ENCODE measurements around the gene RAD51B.

- TF ChIP-seq ATF2 (CRISPR knock-in tag; IDR thresholded peaks at IDR 0.05; ENCODE audit: borderline replicate concordance, low read depth) (no peak), CTCF (IDR thresholded peaks at IDR 0.05) (no peak), SMAD4 (CRISPR knock-in tag; IDR thresholded peaks at IDR 0.05) (no peak), ETV6 (CRISPR knock-in tag; IDR thresholded peaks at IDR 0.05) (no peak), MLX (CRISPR knock-in tag; IDR thresholded peaks at IDR 0.05) (no peak), TEAD4 (CRISPR knock-in tag; IDR thresholded peaks at IDR 0.05) (no peak), RELA (CRISPR knock-in tag; IDR thresholded peaks at IDR 0.05; ENCODE audit: borderline replicate concordance) (no peak), ESRRA (CRISPR knock-in tag; IDR thresholded peaks at IDR 0.05; ENCODE audit: borderline replicate concordance) (no peak), ZNF219 (CRISPR knock-in tag; IDR thresholded peaks at IDR 0.05; ENCODE audit: borderline replicate concordance) (no peak), E2F1 (CRISPR knock-in tag; IDR thresholded peaks at IDR 0.05) (no peak), ZSCAN18 (CRISPR knock-in tag; IDR thresholded peaks at IDR 0.05) (no peak), HMGXB4 (CRISPR knock-in tag; IDR thresholded peaks at IDR 0.05) (no peak), FOXJ3 (CRISPR knock-in tag; IDR thresholded peaks at IDR 0.05; ENCODE audit: borderline replicate concordance) (no peak), USF2 (CRISPR knock-in tag; IDR thresholded peaks at IDR 0.05) (no peak)
Observed at GRCh38 chr14:68447581-68448251, 628.1 kb downstream of the RAD51B start.
